SKM-1 treated with dmso at 0.1 percent for 144 hours (cell line): ENCODE data around the gene DPP10.
"Not testable (repeated sequence)": the region's sequence is repeated elsewhere in the genome, so short reads cannot be mapped to it uniquely, and the experiment has no call there.

Experiments used
- DNase-seq: peaks from one replicate; lab custom pipeline; 2025; ENCODE audit not compliant: unreplicated experiment; lab: John Stamatoyannopoulos, UW

DPP10 gene

GRCh38 chr2:115389024-115389423 lies 946.6 kb downstream of the DPP10 start:
- no peak for DNase-seq

- no peak for DNase-seq
Measured at GRCh38 chr2:115389898-115390565, 947.6 kb downstream of the DPP10 start.

- no peak for DNase-seq
Measured at GRCh38 chr2:115396579-115396978, 954.1 kb downstream of the DPP10 start.

GRCh38 chr2:115400940-115401339 lies 958.5 kb downstream of the DPP10 start:
- no peak for DNase-seq

GRCh38 chr2:115412501-115412900 lies 970.1 kb downstream of the DPP10 start:
- DNase-seq = no peak

GRCh38 chr2:115413791-115414190 lies 971.4 kb downstream of the DPP10 start:
- DNase-seq = no peak

GRCh38 chr2:115414466-115414865 lies 972.0 kb downstream of the DPP10 start:
- no peak for DNase-seq

GRCh38 chr2:115422004-115422634 lies 979.7 kb downstream of the DPP10 start:
- DNase-seq = no peak

- no peak for DNase-seq
Measured at GRCh38 chr2:115427436-115427835, 985.0 kb downstream of the DPP10 start.

- DNase-seq = not testable (repeated sequence)
Measured at GRCh38 chr2:115440746-115441145, 998.3 kb downstream of the DPP10 start.

- DNase-seq = no peak
Measured at GRCh38 chr2:115443539-115444185, 1001.2 kb downstream of the DPP10 start.

GRCh38 chr2:115460008-115460407 lies 1017.6 kb downstream of the DPP10 start:
- DNase-seq = no peak

- DNase-seq = no peak
Measured at GRCh38 chr2:115480741-115481140, 1038.3 kb downstream of the DPP10 start.

GRCh38 chr2:115481842-115482241 lies 1039.4 kb downstream of the DPP10 start:
- no peak for DNase-seq

- DNase-seq = no peak
Measured at GRCh38 chr2:115483666-115484065, 1041.2 kb downstream of the DPP10 start.

GRCh38 chr2:115484486-115484885 lies 1042.0 kb downstream of the DPP10 start:
- no peak for DNase-seq

- no peak for DNase-seq
Measured at GRCh38 chr2:115484983-115485382, 1042.5 kb downstream of the DPP10 start.

- no peak for DNase-seq
Measured at GRCh38 chr2:115491186-115491793, 1048.8 kb downstream of the DPP10 start.

- no peak for DNase-seq
Measured at GRCh38 chr2:115505331-115505730, 1062.9 kb downstream of the DPP10 start.

- no peak for DNase-seq
Measured at GRCh38 chr2:115520727-115521126, 1078.3 kb downstream of the DPP10 start.

GRCh38 chr2:115524452-115524851 lies 1082.0 kb downstream of the DPP10 start:
- no peak for DNase-seq

- no peak for DNase-seq
Measured at GRCh38 chr2:115529627-115530026, 1087.2 kb downstream of the DPP10 start.
